ENCODE results near the gene ZBTB7A.

The ZBTB7A gene

GRCh38 chr19:4038057-4038456 is 28.6 kb downstream of the ZBTB7A start:
- no peaks in the 10 kb centered on the region for H3K4me1 ChIP-seq (ENCODE audit: control insufficient read depth, insufficient read depth, low read length)
- H3K9ac ChIP-seq (ENCODE audit: low read length), result no peak overlapping the region
- no peak overlapping the region for H3K4me3 ChIP-seq (ENCODE audit: low read depth, low read length)
- H3K27me3 ChIP-seq (ENCODE audit: control insufficient read depth, insufficient read depth, low read length), result no peaks in the 10 kb centered on the region
- peaks cover 46% of the 10 kb centered on the region for H3K36me3 ChIP-seq (ENCODE audit: control insufficient read depth, insufficient read depth, low read length)
- H3K27ac ChIP-seq (ENCODE audit: low read depth, low read length), result no peak overlapping the region
- H3K9me3 ChIP-seq (ENCODE audit: control insufficient read depth, insufficient read depth, low read depth, low read length), result peaks cover 4% of the 10 kb centered on the region; the same call in 1 of the 2 replicates

- Histone ChIP-seq H3K4me1 (ENCODE audit: control insufficient read depth, insufficient read depth, low read length) (no peaks in the 10 kb centered on the region), H3K36me3 (ENCODE audit: control insufficient read depth, insufficient read depth, low read length) (peaks cover 52% of the 10 kb centered on the region), H3K9ac (ENCODE audit: low read length) (no peak overlapping the region), H3K27me3 (ENCODE audit: control insufficient read depth, insufficient read depth, low read length) (no peaks in the 10 kb centered on the region), H3K4me3 (ENCODE audit: low read depth, low read length) (no peak overlapping the region), H3K9me3 (ENCODE audit: control insufficient read depth, insufficient read depth, low read depth, low read length) (peaks cover 4% of the 10 kb centered on the region; the same call in 1 of the 2 replicates), H3K27ac (ENCODE audit: low read depth, low read length) (no peak overlapping the region)
Measured at GRCh38 chr19:4037301-4037949, 29.3 kb downstream of the ZBTB7A start.

GRCh38 chr19:4036576-4037300 is 30.0 kb downstream of the ZBTB7A start:
- Histone ChIP-seq H3K36me3 (ENCODE audit: control insufficient read depth, insufficient read depth, low read length) (peaks cover 56% of the 10 kb centered on the region), H3K9me3 (ENCODE audit: control insufficient read depth, insufficient read depth, low read depth, low read length) (peaks cover 4% of the 10 kb centered on the region; the same call in 1 of the 2 replicates), H3K4me1 (ENCODE audit: control insufficient read depth, insufficient read depth, low read length) (no peaks in the 10 kb centered on the region), H3K4me3 (ENCODE audit: low read depth, low read length) (no peak overlapping the region), H3K9ac (ENCODE audit: low read length) (no peak overlapping the region), H3K27ac (ENCODE audit: low read depth, low read length) (no peak overlapping the region), H3K27me3 (ENCODE audit: control insufficient read depth, insufficient read depth, low read length) (no peaks in the 10 kb centered on the region)

DNA sequence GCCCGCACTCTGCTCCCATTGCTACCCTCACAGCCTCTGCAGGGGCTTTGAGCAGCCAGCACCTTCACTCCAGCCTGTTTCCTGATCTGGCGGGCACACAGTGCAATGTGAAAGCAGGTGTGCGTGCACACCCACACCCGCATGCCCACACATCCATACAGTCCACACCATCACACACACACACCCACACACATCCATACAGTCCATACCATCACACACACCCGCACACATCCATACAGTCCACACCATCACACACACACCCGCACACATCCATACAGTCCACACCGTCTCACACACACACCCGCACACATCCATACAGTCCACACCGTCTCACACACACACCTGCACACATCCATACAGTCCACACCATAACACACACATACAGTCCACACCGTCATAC is 31.1 kb downstream of the ZBTB7A start:
- Histone ChIP-seq H3K9ac (ENCODE audit: low read length) (no peak overlapping the region), H3K27me3 (ENCODE audit: control insufficient read depth, insufficient read depth, low read length) (no peaks in the 10 kb centered on the region), H3K9me3 (ENCODE audit: control insufficient read depth, insufficient read depth, low read depth, low read length) (peaks cover 4% of the 10 kb centered on the region; the same call in 1 of the 2 replicates), H3K4me1 (ENCODE audit: control insufficient read depth, insufficient read depth, low read length) (no peaks in the 10 kb centered on the region), H3K36me3 (ENCODE audit: control insufficient read depth, insufficient read depth, low read length) (peaks cover 64% of the 10 kb centered on the region), H3K4me3 (ENCODE audit: low read depth, low read length) (no peak overlapping the region), H3K27ac (ENCODE audit: low read depth, low read length) (no peak overlapping the region)

GRCh38 chr19:4035018-4035566 is 31.6 kb downstream of the ZBTB7A start:
- peaks cover 4% of the 10 kb centered on the region; the same call in 1 of the 2 replicates for H3K9me3 ChIP-seq (ENCODE audit: control insufficient read depth, insufficient read depth, low read depth, low read length)
- no peaks in the 10 kb centered on the region for H3K27me3 ChIP-seq (ENCODE audit: control insufficient read depth, insufficient read depth, low read length)
- H3K27ac ChIP-seq (ENCODE audit: low read depth, low read length), result no peak overlapping the region
- H3K4me1 ChIP-seq (ENCODE audit: control insufficient read depth, insufficient read depth, low read length), result no peaks in the 10 kb centered on the region
- H3K4me3 ChIP-seq (ENCODE audit: low read depth, low read length), result no peak overlapping the region
- H3K36me3 ChIP-seq (ENCODE audit: control insufficient read depth, insufficient read depth, low read length), result peaks cover 65% of the 10 kb centered on the region
- H3K9ac ChIP-seq (ENCODE audit: low read length), result no peak overlapping the region

GRCh38 chr19:4034048-4035017 is 32.4 kb downstream of the ZBTB7A start:
- Histone ChIP-seq H3K36me3 (ENCODE audit: control insufficient read depth, insufficient read depth, low read length) (peaks cover 69% of the 10 kb centered on the region), H3K4me3 (ENCODE audit: low read depth, low read length) (no peak overlapping the region), H3K9ac (ENCODE audit: low read length) (no peak overlapping the region), H3K27me3 (ENCODE audit: control insufficient read depth, insufficient read depth, low read length) (no peaks in the 10 kb centered on the region), H3K9me3 (ENCODE audit: control insufficient read depth, insufficient read depth, low read depth, low read length) (peaks cover 4% of the 10 kb centered on the region; the same call in 1 of the 2 replicates), H3K27ac (ENCODE audit: low read depth, low read length) (no peak overlapping the region), H3K4me1 (ENCODE audit: control insufficient read depth, insufficient read depth, low read length) (no peaks in the 10 kb centered on the region)

DNA sequence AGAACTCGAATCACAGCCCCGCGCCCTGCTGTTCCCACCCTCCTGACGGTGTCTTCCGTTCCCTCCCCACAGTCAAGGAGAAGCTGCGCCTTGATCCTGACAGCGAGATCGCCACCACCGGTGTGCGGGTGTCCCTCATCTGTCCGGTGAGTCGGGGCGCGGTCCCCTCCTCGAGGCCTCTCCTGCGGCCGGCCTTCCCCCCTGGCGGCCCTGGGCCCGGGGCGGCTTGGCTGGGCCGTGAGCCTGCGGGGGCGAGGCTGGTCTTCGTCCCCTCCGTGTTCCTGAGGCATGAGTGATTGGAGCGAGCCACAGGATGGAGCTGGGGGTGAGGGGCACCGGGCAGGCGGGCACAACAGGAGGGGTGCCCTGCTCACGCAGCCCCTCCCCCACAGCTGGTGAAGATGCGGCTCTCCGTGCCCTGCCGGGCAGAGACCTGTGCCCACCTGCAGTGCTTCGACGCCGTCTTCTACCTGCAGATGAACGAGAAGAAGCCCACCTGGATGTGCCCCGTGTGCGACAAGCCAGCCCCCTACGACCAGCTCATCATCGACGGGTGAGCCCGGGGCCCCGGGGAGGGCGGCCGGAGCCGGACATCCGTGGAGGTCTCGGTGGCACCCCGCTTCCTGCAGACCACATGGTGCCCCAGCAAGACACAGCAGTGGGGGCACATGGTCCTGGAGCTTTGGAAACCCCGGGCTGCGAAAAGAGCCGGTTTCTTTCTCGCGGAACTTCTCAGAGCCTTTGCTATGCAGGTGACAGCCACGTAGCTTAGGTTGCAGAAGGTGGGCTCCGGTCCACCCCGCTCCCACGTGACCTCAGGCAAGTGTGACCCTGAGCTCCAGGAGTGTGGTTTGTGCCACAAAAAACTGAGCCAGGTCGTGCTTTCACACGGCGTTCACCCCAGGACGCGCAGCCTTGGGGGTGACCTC is 33.4 kb downstream of the ZBTB7A start:
- no peaks in the 10 kb centered on the region for H3K27me3 ChIP-seq (ENCODE audit: control insufficient read depth, insufficient read depth, low read length)
- H3K4me1 ChIP-seq (ENCODE audit: control insufficient read depth, insufficient read depth, low read length), result no peaks in the 10 kb centered on the region
- no peak overlapping the region for H3K4me3 ChIP-seq (ENCODE audit: low read depth, low read length)
- H3K9ac ChIP-seq (ENCODE audit: low read length), result no peak overlapping the region
- peaks cover 4% of the 10 kb centered on the region; the same call in 1 of the 2 replicates for H3K9me3 ChIP-seq (ENCODE audit: control insufficient read depth, insufficient read depth, low read depth, low read length)
- no peak overlapping the region for H3K27ac ChIP-seq (ENCODE audit: low read depth, low read length)
- peaks cover 79% of the 10 kb centered on the region for H3K36me3 ChIP-seq (ENCODE audit: control insufficient read depth, insufficient read depth, low read length)

GRCh38 chr19:4032436-4032835 is 34.3 kb downstream of the ZBTB7A start:
- Histone ChIP-seq H3K27me3 (ENCODE audit: control insufficient read depth, insufficient read depth, low read length) (no peaks in the 10 kb centered on the region), H3K4me3 (ENCODE audit: low read depth, low read length) (no peak overlapping the region), H3K9ac (ENCODE audit: low read length) (no peak overlapping the region), H3K9me3 (ENCODE audit: control insufficient read depth, insufficient read depth, low read depth, low read length) (peaks cover 4% of the 10 kb centered on the region; the same call in 1 of the 2 replicates), H3K36me3 (ENCODE audit: control insufficient read depth, insufficient read depth, low read length) (peaks cover 81% of the 10 kb centered on the region), H3K27ac (ENCODE audit: low read depth, low read length) (no peak overlapping the region), H3K4me1 (ENCODE audit: control insufficient read depth, insufficient read depth, low read length) (no peaks in the 10 kb centered on the region)

- Histone ChIP-seq H3K9ac (ENCODE audit: low read length) (no peak overlapping the region), H3K36me3 (ENCODE audit: control insufficient read depth, insufficient read depth, low read length) (peaks cover 77% of the 10 kb centered on the region), H3K27ac (ENCODE audit: low read depth, low read length) (no peak overlapping the region), H3K4me3 (ENCODE audit: low read depth, low read length) (no peak overlapping the region), H3K27me3 (ENCODE audit: control insufficient read depth, insufficient read depth, low read length) (no peaks in the 10 kb centered on the region), H3K9me3 (ENCODE audit: control insufficient read depth, insufficient read depth, low read depth, low read length) (peaks cover 4% of the 10 kb centered on the region; the same call in 1 of the 2 replicates), H3K4me1 (ENCODE audit: control insufficient read depth, insufficient read depth, low read length) (no peaks in the 10 kb centered on the region)
Measured at GRCh38 chr19:4031420-4031819, 35.3 kb downstream of the ZBTB7A start.

DNA sequence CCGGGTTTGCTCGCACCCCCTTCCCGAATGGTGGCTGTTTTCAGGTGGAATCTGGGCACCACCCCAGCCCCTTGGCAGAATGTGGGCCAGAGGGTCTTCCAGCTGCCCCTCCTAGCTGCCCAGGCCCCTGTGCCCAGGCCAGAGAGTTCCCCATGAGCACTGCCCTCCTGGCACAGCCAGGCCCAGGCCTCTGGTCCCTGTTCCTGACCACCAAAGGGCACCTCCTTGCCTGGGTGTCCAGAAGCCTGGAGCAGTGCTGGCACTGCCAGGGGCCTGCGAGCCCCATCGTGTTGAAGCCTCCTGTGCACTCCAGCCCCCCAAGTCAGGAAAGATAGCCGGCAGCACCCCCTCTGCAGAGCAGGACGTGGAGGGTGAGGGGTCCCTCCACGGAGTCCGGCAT is 35.7 kb downstream of the ZBTB7A start:
- peaks cover 75% of the 10 kb centered on the region for H3K36me3 ChIP-seq (ENCODE audit: control insufficient read depth, insufficient read depth, low read length)
- H3K27ac ChIP-seq (ENCODE audit: low read depth, low read length), result no peak overlapping the region
- H3K4me1 ChIP-seq (ENCODE audit: control insufficient read depth, insufficient read depth, low read length), result no peaks in the 10 kb centered on the region
- H3K27me3 ChIP-seq (ENCODE audit: control insufficient read depth, insufficient read depth, low read length), result no peaks in the 10 kb centered on the region
- H3K9ac ChIP-seq (ENCODE audit: low read length), result no peak overlapping the region
- H3K9me3 ChIP-seq (ENCODE audit: control insufficient read depth, insufficient read depth, low read depth, low read length), result peaks cover 3% of the 10 kb centered on the region; the same call in 1 of the 2 replicates
- no peak overlapping the region for H3K4me3 ChIP-seq (ENCODE audit: low read depth, low read length)

Data from HUES6 (cell line).